GM23338 (cell line): ENCODE measurements around the gene TAF12. TPM values are rescaled to one million over a fixed set of nuclear protein-coding genes. Genes with fewer than 3 reads are reported as not detected.
"Not testable (repeated sequence)": the region's sequence is repeated elsewhere in the genome, so short reads cannot be mapped to it uniquely, and the experiment has no call there.

Experiments used
- ATAC-seq: fragments of 200-7000 bp; cut with Tn5 transposase; 3 replicates; pipeline ENCODE4 v1.9.1; 2020
- DNase-seq: peaks from one replicate; pipeline ENCODE4 v3.0.0-alpha.2; 2015; ENCODE audit warnings: low spot score
- H2AFZ ChIP-seq: fragments of 200-600 bp; sonication (generic); 2 replicates; pipeline ENCODE4 v1.8.0; 2016; ENCODE audit warnings: antibody characterized with exemption, mild to moderate bottlenecking, moderate library complexity
- H3F3A ChIP-seq: fragments of 200-600 bp; sonication (generic); replicated peaks from 2 replicates; pipeline ENCODE4 v1.8.0; 2017; ENCODE audit warnings: antibody characterized with exemption, mixed run types, low read depth
- H3K27ac ChIP-seq: fragments of 200-600 bp; sonication (generic); 2 replicates; pipeline ENCODE4 v1.6.1; 2016; ENCODE audit warnings: low read depth
- H3K27me3 ChIP-seq: fragments of 200-600 bp; sonication (generic); 2 replicates; pipeline ENCODE4 v1.8.0; 2016; ENCODE audit warnings: mild to moderate bottlenecking, mixed run types, moderate library complexity; ENCODE audit not compliant: insufficient read depth
- H3K36me3 ChIP-seq: fragments of 200-600 bp; sonication (generic); 2 replicates; pipeline ENCODE4 v1.8.0; 2016; ENCODE audit warnings: mild to moderate bottlenecking; ENCODE audit not compliant: insufficient read depth
- H3K4me1 ChIP-seq: fragments of 200-600 bp; sonication (generic); 2 replicates; pipeline ENCODE4 v1.8.0; 2016; ENCODE audit warnings: mild to moderate bottlenecking, moderate library complexity; ENCODE audit not compliant: insufficient read depth
- H3K4me2 ChIP-seq: fragments of 200-600 bp; sonication (generic); 2 replicates; pipeline ENCODE4 v1.7.1; 2017; ENCODE audit warnings: mixed run types
- H3K4me3 ChIP-seq: fragments of 200-600 bp; sonication (generic); 2 replicates; pipeline ENCODE4 v1.6.1; 2016; ENCODE audit warnings: mixed run types
- H3K79me2 ChIP-seq: fragments of 200-600 bp; sonication (generic); replicated peaks from 2 replicates; pipeline ENCODE4 v1.8.0; 2017; ENCODE audit warnings: mild to moderate bottlenecking; ENCODE audit not compliant: insufficient read depth
- H3K9me2 ChIP-seq: fragments of 200-600 bp; sonication (generic); 2 replicates; pipeline ENCODE4 v1.8.0; 2017; ENCODE audit not compliant: insufficient read depth
- H4K20me1 ChIP-seq: fragments of 200-600 bp; sonication (generic); replicated peaks from 2 replicates; pipeline ENCODE4 v1.8.0; 2017; ENCODE audit warnings: mild to moderate bottlenecking; ENCODE audit not compliant: insufficient read depth
- H3K27ac Mint-ChIP-seq: 2 replicates; pipeline ENCODE4 v1.8.0; 2020; ENCODE audit warnings: inconsistent platforms, mild to moderate bottlenecking, moderate library complexity, mixed read lengths
- H3K27me3 Mint-ChIP-seq: 3 replicates; pipeline ENCODE4 v1.8.0; 2022; ENCODE audit warnings: low read depth, mild to moderate bottlenecking, moderate library complexity, mixed read lengths, inconsistent platforms; ENCODE audit not compliant: insufficient read depth, poor library complexity
- H3K36me3 Mint-ChIP-seq: 3 replicates; pipeline ENCODE4 v1.8.0; 2021; ENCODE audit warnings: low read depth, mild to moderate bottlenecking, inconsistent platforms, moderate library complexity, mixed read lengths
- H3K4me1 Mint-ChIP-seq: 3 replicates; pipeline ENCODE4 v1.8.0; 2020; ENCODE audit warnings: mild to moderate bottlenecking, inconsistent platforms, mixed read lengths
- H3K4me3 Mint-ChIP-seq: 3 replicates; pipeline ENCODE4 v1.8.0; 2021; ENCODE audit warnings: moderate library complexity, mild to moderate bottlenecking, inconsistent platforms, mixed read lengths
- H3K9me3 Mint-ChIP-seq: 3 replicates; pipeline ENCODE4 v1.8.0; 2020; ENCODE audit warnings: moderate library complexity, mild to moderate bottlenecking, inconsistent platforms, mixed read lengths
- POLR2AphosphoS5 ChIP-seq: IDR thresholded peaks from 2 replicates; pipeline ENCODE4 v1.6.1; 2016; ENCODE audit warnings: antibody characterized with exemption, low read depth
- ZNF462 ChIP-seq: fragments of 250-450 bp; sonication (Bioruptor Pico); IDR thresholded peaks from 2 replicates; pipeline ENCODE4 v1.5.0; 2020; ENCODE audit warnings: mild to moderate bottlenecking, moderate library complexity
- polyA plus RNA-seq: library from polyadenylated mRNA; unstranded; fragments of >200 nt; fragmentation: Nextera tagmentation; extraction: Ambion mirVana; gene quantifications from 2 replicates; pipeline ENCODE4 v1.2.1, GENCODE V29; 2016
- total RNA-seq: library from RNA; depleted of rRNA; stranded (reverse); fragments of >200 nt; shearing (Covaris generic); gene quantifications from 2 replicates; pipeline ENCODE4 v1.2.3, GENCODE V29; 2014

The TAF12 gene
- total and polyA plus RNA-seq, 2 experiments from 2014 or later, result 15.2 to 46.8 TPM

- H3K27me3 Mint-ChIP-seq, result peaks cover 4% of the 10 kb centered on the region
- no peak within 1 kb of the TSS for H3K27ac Mint-ChIP-seq
- Histone ChIP-seq H3K4me3 (peak within 1 kb of the TSS; percentile 82), H3K36me3 (no peaks in the 10 kb centered on the region), H3K4me2 (peak within 1 kb of the TSS; percentile 93), H3K9me2 (no peaks in the 10 kb centered on the region), H3K27me3 (0 out of 2 replicates have a peak, but pooled peaks cover 14% of the 10 kb centered on the region), H4K20me1 (no peaks in the 10 kb centered on the region), H3F3A (peaks cover 18% of the 10 kb centered on the region), H3K4me1 (peaks cover 23% of the 10 kb centered on the region), H2AFZ (peak within 1 kb of the TSS; percentile 97), H3K27ac (no peak within 1 kb of the TSS), H3K79me2 (no peaks in the 10 kb centered on the region)
- H3K9me3 Mint-ChIP-seq, result peaks cover 3% of the 10 kb centered on the region; the same call in 1 of the 3 replicates
- H3K4me3 Mint-ChIP-seq, result peak within 1 kb of the TSS; percentile 84
- TF ChIP-seq ZNF462 (CRISPR knock-in tag), result no peak
- no peak for TF ChIP-seq POLR2AphosphoS5
- ATAC-seq (peak; percentile 62), DNase-seq (peak; percentile 80)
- peaks cover 26% of the 10 kb centered on the region for H3K4me1 Mint-ChIP-seq
- H3K36me3 Mint-ChIP-seq, result peaks cover 3% of the 10 kb centered on the region; the same call in 2 of the 3 replicates
These were observed 51.1 kb downstream of the TAF12 start, which contains the start of gene RAB42 for GRCh38 chr1:28591708-28592320. Gene RAB42, plus strand, starts transcription at chr1:28592265. Its CDS starts 247 bp downstream, at chr1:28592512.

GRCh38 chr1:28586585-28587391 lies 56.1 kb downstream of the TAF12 start:
- Mint-ChIP-seq H3K4me1 (peaks cover 11% of the 10 kb centered on the region), H3K27me3 (peaks cover 12% of the 10 kb centered on the region)
- H3K4me3 Mint-ChIP-seq, H3K9me3 Mint-ChIP-seq, H3K27ac Mint-ChIP-seq, H3K36me3 Mint-ChIP-seq, H3K4me2 ChIP-seq, H2AFZ ChIP-seq, H3K9me2 ChIP-seq, H4K20me1 ChIP-seq, H3K27me3 ChIP-seq, H3K4me3 ChIP-seq, ATAC-seq, H3K36me3 ChIP-seq, H3K4me1 ChIP-seq, H3F3A ChIP-seq, H3K27ac ChIP-seq, DNase-seq, H3K79me2 ChIP-seq: not testable (repeated sequence)
